Ishikawa (cell line): ENCODE data around the gene PRRC2B.

Experiments
- CEBPB ChIP-seq: IDR thresholded peaks from 2 replicates; pipeline ENCODE4 v1.6.1; 2012
- EP300 ChIP-seq: IDR thresholded peaks from 2 replicates; pipeline ENCODE4 v1.6.1; 2012; ENCODE audit warnings: borderline replicate concordance
- REST ChIP-seq: IDR thresholded peaks from 2 replicates; pipeline ENCODE4 v1.6.1; 2012; ENCODE audit warnings: low read depth, mild to moderate bottlenecking

DNA sequence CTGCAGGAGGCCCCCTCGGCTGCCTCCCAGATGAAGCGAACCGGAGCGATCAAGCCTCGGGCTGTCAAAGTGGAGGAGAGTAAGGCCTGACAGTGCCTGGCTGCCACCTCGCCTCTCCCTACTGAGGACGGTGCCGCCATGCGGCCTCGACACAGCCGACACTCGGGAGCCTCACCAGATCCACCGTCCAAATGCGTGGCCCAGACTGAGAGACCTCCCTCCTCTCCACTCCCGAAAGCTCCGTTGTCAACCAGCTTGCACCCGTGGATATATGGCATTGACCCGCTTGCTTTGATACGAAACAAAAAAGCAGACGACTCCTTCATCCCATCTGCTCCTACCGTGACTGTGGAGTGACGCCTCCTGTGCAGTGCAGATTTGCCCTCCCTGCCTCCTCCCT, 101.9 kb downstream of the PRRC2B start:
- TF ChIP-seq EP300 (no peak), REST (no peak), CEBPB (no peak)
